HepG2 (cell line): ENCODE results near the gene DUS1L. TPM values are rescaled to one million over a fixed set of nuclear protein-coding genes. Genes with fewer than 3 reads are reported as not detected.

ENCODE experiments used
- IKZF1 ChIP-seq: fragments of 450-650 bp; IDR thresholded peaks from 2 replicates; pipeline ENCODE4 v1.7.1; 2016
- KLF13 ChIP-seq: sonication (generic); formaldehyde crosslinking; IDR thresholded peaks from 2 replicates; pipeline ENCODE4 v1.4.0; 2020; ENCODE audit warnings: mild to moderate bottlenecking, missing genetic modification reagents
- NR3C1 ChIP-seq: sonication (generic); formaldehyde crosslinking; IDR thresholded peaks from 2 replicates; pipeline ENCODE4 v1.4.0; 2020; ENCODE audit warnings: missing genetic modification reagents
- PITX1 ChIP-seq: sonication (generic); formaldehyde crosslinking; IDR thresholded peaks from 2 replicates; pipeline ENCODE4 v1.5.1; 2020; ENCODE audit warnings: mild to moderate bottlenecking, missing genetic modification reagents
- SATB2 ChIP-seq: sonication (generic); formaldehyde crosslinking; IDR thresholded peaks from 2 replicates; pipeline ENCODE4 v1.5.0; 2020; ENCODE audit warnings: missing genetic modification reagents
- SMARCC2 ChIP-seq: fragments of 450-650 bp; IDR thresholded peaks from 2 replicates; pipeline ENCODE4 v1.6.1; 2017; ENCODE audit warnings: antibody characterized with exemption, mild to moderate bottlenecking
- SRSF4 ChIP-seq: fragments of 200-400 bp; formaldehyde crosslinking; IDR thresholded peaks from one replicate; pipeline ENCODE4 v1.6.1; 2018; ENCODE audit warnings: mild to moderate bottlenecking, low read depth, low read length, moderate library complexity; ENCODE audit not compliant: poor library complexity, severe bottlenecking
- SRY ChIP-seq: sonication (generic); formaldehyde crosslinking; IDR thresholded peaks from 2 replicates; pipeline ENCODE4 v1.8.0; 2022; ENCODE audit warnings: mild to moderate bottlenecking, missing genetic modification reagents
- ZBTB20 ChIP-seq: sonication (generic); formaldehyde crosslinking; IDR thresholded peaks from 2 replicates; pipeline ENCODE4 v1.8.1; 2023; ENCODE audit warnings: missing genetic modification reagents, low read depth, mild to moderate bottlenecking, borderline replicate concordance
- ZKSCAN5 ChIP-seq: sonication (generic); formaldehyde crosslinking; IDR thresholded peaks from 2 replicates; pipeline ENCODE4 v1.5.1; 2020; ENCODE audit warnings: mild to moderate bottlenecking, missing genetic modification reagents
- ZKSCAN8 ChIP-seq: IDR thresholded peaks from 2 replicates; pipeline ENCODE4 v1.6.1; 2016; ENCODE audit warnings: borderline replicate concordance, missing genetic modification reagents, missing compliant biosample characterization
- ZNF451 ChIP-seq: sonication (generic); formaldehyde crosslinking; IDR thresholded peaks from 2 replicates; pipeline ENCODE4 v1.5.0; 2020; ENCODE audit warnings: mild to moderate bottlenecking, missing genetic modification reagents
- ZNF567 ChIP-seq: sonication (generic); formaldehyde crosslinking; IDR thresholded peaks from 2 replicates; pipeline ENCODE4 v1.8.1; 2023; ENCODE audit warnings: mild to moderate bottlenecking, missing genetic modification reagents, borderline replicate concordance
- ZNF75D ChIP-seq: sonication (generic); formaldehyde crosslinking; IDR thresholded peaks from 2 replicates; pipeline ENCODE4 v1.8.1; 2023; ENCODE audit warnings: missing genetic modification reagents, mild to moderate bottlenecking, borderline replicate concordance
- ZNF777 ChIP-seq: sonication (generic); formaldehyde crosslinking; IDR thresholded peaks from 2 replicates; pipeline ENCODE4 v1.4.0; 2020; ENCODE audit warnings: missing genetic modification reagents
- ZZZ3 ChIP-seq: sonication (generic); formaldehyde crosslinking; IDR thresholded peaks from 2 replicates; pipeline ENCODE4 v1.4.0; 2020; ENCODE audit warnings: missing genetic modification reagents, mild to moderate bottlenecking, borderline replicate concordance
- polyA plus RNA-seq, 8 experiments: library from polyadenylated mRNA; depleted of rRNA in 3 of 8; stranded (reverse) in 7 of 8; unstranded in 1 of 8; fragments of >200 nt; fragmentation: Illumina TruSeq in 4 of 8; extraction: Trizol in 4 of 8; gene quantifications; 2 replicates each; pipeline versions ENCODE4 v1.2.1 to v1.2.3, GENCODE V29; 2011 to 2016; ENCODE audit warnings: low read depth in 4 of 8, missing spikeins in 1 of 8, mixed read lengths in 1 of 8; ENCODE audit not compliant: insufficient read depth in 1 of 8
- total RNA-seq, 5 experiments: library from RNA; depleted of rRNA; stranded (reverse); fragments of >200 nt; fragmentation: Illumina TruSeq; extraction: Trizol; gene quantifications; 2 replicates each; pipeline ENCODE4 v1.2.3, GENCODE V29; 2016; ENCODE audit warnings: low read depth in 1 of 5
- TF ChIP-seq, protein P1 (sequence below): sonication (generic); formaldehyde crosslinking; IDR thresholded peaks from 2 replicates; pipeline ENCODE4 v1.4.0; 2020; ENCODE audit warnings: mild to moderate bottlenecking, missing genetic modification reagents
- TF ChIP-seq, protein P2 (sequence below): sonication (generic); IDR thresholded peaks from 2 replicates; pipeline ENCODE4 v1.6.1; 2016; ENCODE audit warnings: low read depth, borderline replicate concordance
- TF ChIP-seq, protein P3 (sequence below): sonication (generic); formaldehyde crosslinking; IDR thresholded peaks from 2 replicates; pipeline ENCODE4 v1.4.0; 2020; ENCODE audit warnings: missing genetic modification reagents
- TF ChIP-seq, protein P4 (sequence below): sonication (generic); formaldehyde crosslinking; conservative IDR thresholded peaks from 2 replicates; pipeline ENCODE4 v1.5.0; 2020; ENCODE audit warnings: missing genetic modification reagents
- TF ChIP-seq, protein P5 (sequence below): sonication (generic); formaldehyde crosslinking; IDR thresholded peaks from 2 replicates; pipeline ENCODE4 v1.8.1; 2023; ENCODE audit warnings: mild to moderate bottlenecking, missing genetic modification reagents, borderline replicate concordance

The DUS1L gene
- total and polyA plus RNA-seq, 2 of the 13 experiments (the other 11 are each of a cell fraction or from before 2014, with no cell fraction given), result 81.0 to 109 TPM

DNA sequence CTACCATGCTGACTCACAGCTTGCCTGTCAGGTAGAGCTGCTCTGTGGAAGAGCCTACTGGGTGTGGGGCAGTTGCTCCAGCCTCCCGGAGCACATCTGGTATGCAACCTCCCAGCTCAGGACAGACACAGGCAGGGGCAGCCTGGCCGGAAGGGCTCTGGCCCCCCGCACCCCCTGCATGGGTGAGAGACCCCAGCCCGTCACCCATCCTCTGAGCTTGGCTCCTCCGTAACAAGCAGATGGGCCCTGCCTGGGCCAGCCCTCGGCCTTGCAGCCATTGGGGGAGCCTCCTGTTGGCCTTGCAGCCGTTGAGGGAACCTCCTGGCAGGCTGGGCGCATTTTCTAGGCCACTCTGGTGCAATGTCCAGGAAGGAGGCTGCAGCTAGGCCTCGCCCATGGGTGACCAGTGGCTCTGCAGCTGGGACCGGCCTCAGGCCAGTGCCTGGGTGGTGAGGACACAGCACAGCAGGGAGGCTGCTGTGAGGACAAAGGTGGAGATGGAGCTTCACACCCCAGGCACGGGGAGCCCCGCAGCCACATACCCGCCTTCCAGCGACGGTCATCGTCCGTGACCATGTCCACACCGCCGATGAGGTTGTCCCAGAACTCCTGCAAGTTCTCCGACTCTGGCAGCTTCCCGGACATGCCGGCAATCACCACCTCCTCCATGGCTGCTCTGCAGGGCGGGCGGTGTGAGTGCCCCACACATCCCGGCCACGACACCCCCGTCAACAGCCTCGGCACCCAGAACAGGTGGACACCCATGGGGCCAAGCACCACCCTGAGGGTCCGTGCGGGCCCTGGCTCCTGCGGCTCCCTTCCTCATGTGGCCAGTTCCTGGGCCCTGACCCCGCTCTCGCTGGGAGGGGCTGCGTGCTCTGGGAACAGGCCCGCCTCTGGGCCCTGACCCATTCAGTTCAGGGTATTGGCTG is 30.4 kb upstream of the DUS1L start (continued):
- TF ChIP-seq, protein P1, sequence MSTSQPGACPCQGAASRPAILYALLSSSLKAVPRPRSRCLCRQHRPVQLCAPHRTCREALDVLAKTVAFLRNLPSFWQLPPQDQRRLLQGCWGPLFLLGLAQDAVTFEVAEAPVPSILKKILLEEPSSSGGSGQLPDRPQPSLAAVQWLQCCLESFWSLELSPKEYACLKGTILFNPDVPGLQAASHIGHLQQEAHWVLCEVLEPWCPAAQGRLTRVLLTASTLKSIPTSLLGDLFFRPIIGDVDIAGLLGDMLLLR (CRISPR knock-in tag), result peak; percentile 38; the same call in 1 of the 2 replicates
- TF ChIP-seq ZKSCAN8 (no peak), ZNF777 (CRISPR knock-in tag) (no peak), IKZF1 (no peak), SMARCC2 (no peak), ZNF75D (no peak), SRSF4 (no peak), ZNF451 (no peak), ZKSCAN5 (CRISPR knock-in tag) (no peak; the same call in 1 of the 2 replicates), ZNF567 (peak; percentile 53; the same call in 1 of the 2 replicates), KLF13 (CRISPR knock-in tag) (no peak), SATB2 (CRISPR knock-in tag) (no peak), PITX1 (CRISPR knock-in tag) (no peak), SRY (CRISPR knock-in tag) (no peak), NR3C1 (CRISPR knock-in tag) (no peak), ZBTB20 (0 out of 2 replicates have a peak, but pooled peaks have one; percentile 24), ZZZ3 (CRISPR knock-in tag) (no peak)
- TF ChIP-seq, protein P2, sequence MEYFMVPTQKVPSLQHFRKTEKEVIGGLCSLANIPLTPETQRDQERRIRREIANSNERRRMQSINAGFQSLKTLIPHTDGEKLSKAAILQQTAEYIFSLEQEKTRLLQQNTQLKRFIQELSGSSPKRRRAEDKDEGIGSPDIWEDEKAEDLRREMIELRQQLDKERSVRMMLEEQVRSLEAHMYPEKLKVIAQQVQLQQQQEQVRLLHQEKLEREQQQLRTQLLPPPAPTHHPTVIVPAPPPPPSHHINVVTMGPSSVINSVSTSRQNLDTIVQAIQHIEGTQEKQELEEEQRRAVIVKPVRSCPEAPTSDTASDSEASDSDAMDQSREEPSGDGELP, result no peak
- TF ChIP-seq, protein P3, sequence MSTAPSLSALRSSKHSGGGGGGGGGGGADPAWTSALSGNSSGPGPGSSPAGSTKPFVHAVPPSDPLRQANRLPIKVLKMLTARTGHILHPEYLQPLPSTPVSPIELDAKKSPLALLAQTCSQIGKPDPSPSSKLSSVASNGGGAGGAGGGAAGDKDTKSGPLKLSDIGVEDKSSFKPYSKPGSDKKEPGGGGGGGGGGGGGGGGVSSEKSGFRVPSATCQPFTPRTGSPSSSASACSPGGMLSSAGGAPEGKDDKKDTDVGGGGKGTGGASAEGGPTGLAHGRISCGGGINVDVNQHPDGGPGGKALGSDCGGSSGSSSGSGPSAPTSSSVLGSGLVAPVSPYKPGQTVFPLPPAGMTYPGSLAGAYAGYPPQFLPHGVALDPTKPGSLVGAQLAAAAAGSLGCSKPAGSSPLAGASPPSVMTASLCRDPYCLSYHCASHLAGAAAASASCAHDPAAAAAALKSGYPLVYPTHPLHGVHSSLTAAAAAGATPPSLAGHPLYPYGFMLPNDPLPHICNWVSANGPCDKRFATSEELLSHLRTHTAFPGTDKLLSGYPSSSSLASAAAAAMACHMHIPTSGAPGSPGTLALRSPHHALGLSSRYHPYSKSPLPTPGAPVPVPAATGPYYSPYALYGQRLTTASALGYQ (CRISPR knock-in tag), result no peak
- TF ChIP-seq, protein P4, sequence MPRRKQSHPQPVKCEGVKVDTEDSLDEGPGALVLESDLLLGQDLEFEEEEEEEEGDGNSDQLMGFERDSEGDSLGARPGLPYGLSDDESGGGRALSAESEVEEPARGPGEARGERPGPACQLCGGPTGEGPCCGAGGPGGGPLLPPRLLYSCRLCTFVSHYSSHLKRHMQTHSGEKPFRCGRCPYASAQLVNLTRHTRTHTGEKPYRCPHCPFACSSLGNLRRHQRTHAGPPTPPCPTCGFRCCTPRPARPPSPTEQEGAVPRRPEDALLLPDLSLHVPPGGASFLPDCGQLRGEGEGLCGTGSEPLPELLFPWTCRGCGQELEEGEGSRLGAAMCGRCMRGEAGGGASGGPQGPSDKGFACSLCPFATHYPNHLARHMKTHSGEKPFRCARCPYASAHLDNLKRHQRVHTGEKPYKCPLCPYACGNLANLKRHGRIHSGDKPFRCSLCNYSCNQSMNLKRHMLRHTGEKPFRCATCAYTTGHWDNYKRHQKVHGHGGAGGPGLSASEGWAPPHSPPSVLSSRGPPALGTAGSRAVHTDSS (CRISPR knock-in tag), result no peak
- TF ChIP-seq, protein P5, sequence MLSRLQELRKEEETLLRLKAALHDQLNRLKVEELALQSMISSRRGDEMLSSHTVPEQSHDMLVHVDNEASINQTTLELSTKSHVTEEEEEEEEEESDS (CRISPR knock-in tag), result no peak
